Mammary epithelial cell (primary cell): ENCODE results near the gene SPATS1.

ENCODE experiments used
- EZH2 ChIP-seq: IDR thresholded peaks from 2 replicates; pipeline ENCODE4 v1.6.1; 2012; ENCODE audit warnings: low read length, inconsistent platforms, borderline replicate concordance
- TF ChIP-seq, protein P1 (sequence below), 2 donors: IDR thresholded peaks in 1 of 2; conservative IDR thresholded peaks in 1 of 2; 2 replicates each; pipeline ENCODE4 v1.5.1; 2011 to 2012; ENCODE audit warnings: inconsistent platforms in 2 of 2, low read length in 2 of 2, mild to moderate bottlenecking in 2 of 2, control low read depth in 1 of 2, low read depth in 1 of 2; ENCODE audit not compliant: insufficient read depth in 1 of 2; ENCODE audit errors: extremely low read depth in 1 of 2

- no peak for TF ChIP-seq EZH2
- TF ChIP-seq, protein P1, sequence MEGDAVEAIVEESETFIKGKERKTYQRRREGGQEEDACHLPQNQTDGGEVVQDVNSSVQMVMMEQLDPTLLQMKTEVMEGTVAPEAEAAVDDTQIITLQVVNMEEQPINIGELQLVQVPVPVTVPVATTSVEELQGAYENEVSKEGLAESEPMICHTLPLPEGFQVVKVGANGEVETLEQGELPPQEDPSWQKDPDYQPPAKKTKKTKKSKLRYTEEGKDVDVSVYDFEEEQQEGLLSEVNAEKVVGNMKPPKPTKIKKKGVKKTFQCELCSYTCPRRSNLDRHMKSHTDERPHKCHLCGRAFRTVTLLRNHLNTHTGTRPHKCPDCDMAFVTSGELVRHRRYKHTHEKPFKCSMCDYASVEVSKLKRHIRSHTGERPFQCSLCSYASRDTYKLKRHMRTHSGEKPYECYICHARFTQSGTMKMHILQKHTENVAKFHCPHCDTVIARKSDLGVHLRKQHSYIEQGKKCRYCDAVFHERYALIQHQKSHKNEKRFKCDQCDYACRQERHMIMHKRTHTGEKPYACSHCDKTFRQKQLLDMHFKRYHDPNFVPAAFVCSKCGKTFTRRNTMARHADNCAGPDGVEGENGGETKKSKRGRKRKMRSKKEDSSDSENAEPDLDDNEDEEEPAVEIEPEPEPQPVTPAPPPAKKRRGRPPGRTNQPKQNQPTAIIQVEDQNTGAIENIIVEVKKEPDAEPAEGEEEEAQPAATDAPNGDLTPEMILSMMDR (conservative IDR thresholded peaks at IDR 0.05 in 1 of 2, IDR thresholded peaks at IDR 0.05 in 1 of 2; ENCODE audit: extremely low read depth in 1 of 2, insufficient read depth in 1 of 2, low read depth in 1 of 2, low read length in 2 of 2), result no peak
Measured at GRCh38 chr6:44353336-44353735, 10.9 kb downstream of the SPATS1 start.
